Stimulated activated CD4-positive, alpha-beta T cell treated with anti-CD3 and anti-CD28 coated beads, Interleukin-4, amount 100 ng/mL, for 4 hours (primary cell): Measurements from ENCODE around the gene KCNQ5.

Experiments
- DNase-seq, 2 experiments: peaks; one replicate each; pipeline ENCODE4 v3.0.0-alpha.2; 2020

Gene KCNQ5

GRCh38 chr6:72930556-72931132 is 308.8 kb downstream of the KCNQ5 start:
- DNase-seq, result no peak

DNA sequence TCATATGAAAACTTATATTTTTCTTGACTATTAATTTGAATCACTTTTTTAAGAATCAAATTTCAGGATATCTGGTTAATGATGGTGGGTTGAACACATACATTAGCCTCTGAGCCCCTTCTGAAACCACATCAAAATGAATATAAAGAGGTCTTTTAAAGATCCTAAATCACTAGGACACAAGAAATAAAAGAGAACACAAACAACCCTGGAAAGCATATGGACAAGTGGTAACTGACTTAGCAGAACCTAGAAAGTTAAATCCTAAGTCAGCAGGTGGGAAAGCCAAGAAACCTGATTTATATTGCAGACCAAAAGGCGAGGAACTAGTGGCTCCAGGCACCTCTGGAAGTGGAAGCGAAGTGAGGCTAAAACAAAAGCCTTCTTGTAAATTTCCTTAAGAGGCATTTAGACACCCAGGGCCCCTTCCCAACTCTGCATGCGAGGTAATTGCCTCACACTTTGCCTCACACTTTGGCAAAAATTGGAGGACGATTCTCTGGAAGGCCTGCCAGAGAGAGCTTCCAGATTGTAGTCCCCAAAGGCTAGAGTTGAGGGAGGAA is 309.5 kb downstream of the KCNQ5 start:
- DNase-seq, result no peak

DNA sequence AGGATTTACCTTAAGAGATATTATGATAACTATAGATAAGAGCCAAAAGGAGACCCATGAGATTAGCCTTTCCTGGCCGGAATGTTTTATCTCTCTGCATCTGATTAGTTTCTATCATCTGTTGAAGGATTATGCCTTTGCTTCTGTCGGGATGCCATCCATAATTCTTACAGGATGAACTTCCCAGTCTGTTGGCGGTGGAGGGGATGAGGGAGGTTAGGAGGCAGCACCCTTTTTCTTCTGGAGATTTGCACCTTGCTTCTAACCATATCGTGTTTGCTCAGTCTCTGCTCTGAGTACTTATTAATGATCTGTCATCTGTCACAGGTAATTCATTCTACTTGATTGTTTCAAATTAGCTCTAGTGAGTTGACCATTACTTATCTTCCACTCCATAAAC is 311.4 kb downstream of the KCNQ5 start:
- no peak for DNase-seq

- DNase-seq, result no peak
These were observed 315.1 kb downstream of the KCNQ5 start for GRCh38 chr6:72936766-72937559.

GRCh38 chr6:72938104-72938503 is 316.2 kb downstream of the KCNQ5 start:
- DNase-seq, result no peak

DNA sequence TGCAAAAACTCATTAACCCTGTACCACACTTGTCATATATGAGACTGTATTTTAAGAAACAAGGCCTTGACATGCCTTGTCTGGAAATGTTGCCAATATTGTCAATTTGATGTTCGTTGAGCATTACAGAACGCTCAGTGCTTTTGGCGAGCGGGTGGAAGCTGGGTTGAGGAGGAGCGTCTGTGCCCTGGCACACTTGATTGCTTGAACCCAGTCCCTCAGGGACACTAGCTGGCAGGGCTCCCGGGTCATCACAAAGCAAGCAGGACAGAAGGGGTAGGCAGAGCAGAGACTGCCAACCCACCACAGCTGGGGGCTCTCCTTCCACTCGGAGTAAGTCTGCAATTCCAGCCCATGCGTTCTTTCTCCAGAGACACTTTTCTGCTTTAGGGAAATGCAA is 317.1 kb downstream of the KCNQ5 start:
- no peak for DNase-seq

GRCh38 chr6:72940265-72940664 is 318.4 kb downstream of the KCNQ5 start:
- no peak for DNase-seq

- no peak for DNase-seq
These were observed 319.4 kb downstream of the KCNQ5 start for GRCh38 chr6:72941263-72941662.

DNA sequence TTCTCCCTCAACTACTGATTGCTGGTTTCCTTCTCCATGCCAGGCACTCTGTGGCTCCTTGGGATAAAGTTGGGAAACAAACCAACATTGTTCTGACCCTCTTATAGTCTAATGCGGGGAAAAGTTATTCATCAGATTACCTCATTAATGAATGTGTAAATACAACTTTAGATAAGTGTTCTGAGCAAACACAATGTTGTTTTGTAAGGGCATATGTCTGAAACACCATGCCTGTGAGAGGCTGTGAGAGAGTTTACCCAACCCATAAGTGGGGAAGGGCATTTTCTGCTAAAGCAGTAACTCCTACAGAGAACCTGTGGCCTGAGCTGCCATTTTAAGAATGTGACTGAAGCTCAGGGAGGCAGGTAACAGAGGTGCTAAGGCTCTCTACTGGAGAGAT is 319.9 kb downstream of the KCNQ5 start:
- DNase-seq, result no peak

DNA sequence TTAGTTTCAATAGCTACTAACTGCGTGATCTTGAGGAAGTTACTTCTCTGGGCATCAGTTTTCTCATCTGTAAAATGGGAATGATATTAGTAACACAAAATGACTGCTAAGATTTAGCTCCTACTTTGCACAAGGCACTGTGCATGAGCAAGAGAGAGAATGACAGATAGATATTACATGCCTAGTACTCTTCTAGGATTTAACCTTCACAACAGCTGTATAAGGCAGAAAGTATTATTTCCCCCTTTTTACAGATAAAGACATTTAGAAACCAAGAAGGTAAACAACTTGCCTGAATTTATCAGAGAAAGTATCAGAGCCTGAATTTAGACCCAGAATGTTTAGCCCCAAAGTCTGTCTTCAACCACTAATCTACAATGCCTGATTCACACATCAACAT is 321.8 kb downstream of the KCNQ5 start:
- no peak for DNase-seq

GRCh38 chr6:72944660-72945059 is 322.8 kb downstream of the KCNQ5 start:
- no peak for DNase-seq

DNA sequence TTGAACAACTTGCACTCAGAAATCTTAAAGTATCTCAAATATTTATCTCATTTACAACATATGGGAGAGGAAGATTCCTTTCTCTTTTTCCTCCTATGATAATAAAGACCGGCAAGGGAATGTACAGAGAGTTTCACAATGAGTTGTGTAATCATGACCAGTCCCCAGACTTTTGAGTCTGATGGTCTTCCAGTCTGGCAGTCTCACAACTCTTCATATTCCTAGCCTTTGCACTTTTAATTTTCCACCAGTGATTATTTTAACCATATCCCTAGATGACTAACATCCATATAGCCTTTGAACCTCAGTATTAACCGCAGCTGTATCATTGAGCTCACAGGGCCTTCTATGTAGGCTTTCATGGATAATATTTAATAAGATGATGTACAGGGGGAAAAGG is 324.9 kb downstream of the KCNQ5 start:
- no peak for DNase-seq

DNA sequence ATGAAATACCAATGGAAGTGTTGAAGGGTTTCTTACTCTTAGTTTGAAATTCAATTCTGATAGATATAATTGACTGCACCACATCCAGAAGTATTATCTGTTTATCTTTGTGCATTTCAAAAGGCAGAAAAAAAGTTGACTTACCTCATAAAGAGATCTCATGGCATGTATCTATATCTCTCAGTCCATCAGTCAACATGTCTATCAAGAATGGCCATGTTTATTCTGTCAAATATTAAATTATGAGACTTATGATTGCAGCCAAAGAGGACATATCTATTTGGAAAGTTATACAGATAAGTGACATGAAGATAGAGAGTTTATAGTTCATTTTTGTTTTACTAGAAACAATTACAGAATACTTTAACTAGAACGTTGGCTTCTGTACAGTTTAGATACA is 325.7 kb downstream of the KCNQ5 start:
- DNase-seq, result no peak

- DNase-seq, result no peak
These were observed 326.3 kb downstream of the KCNQ5 start for GRCh38 chr6:72948153-72948552.

DNA sequence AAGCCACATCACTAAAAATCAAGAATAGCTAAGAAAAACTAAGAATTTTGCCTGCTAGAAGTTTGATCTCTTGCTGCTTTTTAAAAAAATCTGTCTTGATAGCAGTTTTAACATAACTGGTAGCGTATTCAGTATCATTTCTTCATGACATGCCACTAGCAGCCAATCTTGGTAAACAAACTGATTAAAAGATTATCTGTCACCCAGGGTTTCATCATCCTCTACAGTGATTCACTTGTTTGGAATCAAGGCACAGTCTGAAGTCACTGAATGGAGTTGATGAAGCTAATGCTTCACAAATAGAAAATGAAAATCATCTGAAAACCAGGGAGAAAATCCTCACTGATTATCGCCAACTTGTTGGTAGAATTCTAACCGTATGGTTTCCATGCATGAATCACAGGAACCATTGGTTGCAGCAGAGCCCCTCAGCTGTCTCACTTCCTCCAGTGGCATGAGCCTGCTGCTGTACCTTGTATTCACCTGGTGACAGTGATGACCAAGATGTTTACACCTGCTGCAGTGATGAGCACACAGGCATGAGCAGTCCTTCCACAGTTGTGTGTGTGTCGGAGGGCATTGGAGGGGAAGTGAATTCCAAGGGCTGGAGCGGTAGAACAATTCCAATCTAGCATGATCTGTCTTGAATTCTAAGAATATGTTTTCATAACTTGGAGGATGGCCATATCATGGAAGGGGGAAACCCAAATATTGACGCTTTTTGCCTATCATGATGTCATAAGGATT is 328.4 kb downstream of the KCNQ5 start:
- no peak for DNase-seq

GRCh38 chr6:72952808-72953630 is 331.2 kb downstream of the KCNQ5 start:
- DNase-seq, result no peak

DNA sequence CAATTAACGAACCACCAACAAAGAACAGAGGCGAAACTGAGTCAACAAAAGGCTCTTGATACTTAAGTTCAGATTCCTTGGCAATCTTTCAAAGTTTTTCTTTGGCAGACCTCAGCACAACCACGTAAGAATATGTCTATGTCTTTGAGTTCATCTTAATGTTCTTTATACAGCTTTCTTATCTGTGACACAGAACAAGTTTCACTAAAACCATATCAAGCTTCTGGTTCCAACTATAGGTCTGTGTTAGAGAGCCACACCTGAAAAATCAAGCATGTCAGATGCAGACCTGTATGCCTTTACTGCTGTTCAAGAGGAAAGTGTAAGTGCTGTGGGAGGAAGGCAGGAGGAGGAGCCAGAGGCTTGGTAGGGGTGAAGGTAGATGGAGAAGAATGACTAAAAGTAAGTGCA is 332.1 kb downstream of the KCNQ5 start:
- DNase-seq, result no peak

DNA sequence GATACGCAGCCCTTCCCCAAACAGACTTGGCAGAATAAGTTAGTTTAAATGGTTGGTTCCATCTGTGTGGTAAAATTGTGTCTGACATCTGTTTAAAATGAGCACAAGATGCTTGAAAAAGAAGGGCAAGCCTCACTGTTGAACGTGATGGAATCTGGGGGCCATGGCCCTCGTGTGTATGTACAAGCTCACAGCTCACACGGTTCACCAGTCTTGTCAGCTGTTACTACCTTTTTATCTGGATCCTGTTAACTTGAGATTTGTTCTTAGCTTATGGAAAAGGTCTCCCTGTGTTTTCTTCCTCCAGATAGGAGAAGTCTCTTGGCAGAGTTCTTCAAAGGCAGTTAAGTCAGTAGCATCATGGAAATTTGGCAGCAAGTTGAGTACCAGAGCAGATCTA is 332.9 kb downstream of the KCNQ5 start:
- no peak for DNase-seq

- no peak for DNase-seq
These were observed 333.8 kb downstream of the KCNQ5 start for GRCh38 chr6:72955666-72956065.

GRCh38 chr6:72956272-72956671 is 334.4 kb downstream of the KCNQ5 start:
- no peak for DNase-seq

- DNase-seq, result no peak
These were observed 338.0 kb downstream of the KCNQ5 start for GRCh38 chr6:72959821-72960220.

- no peak for DNase-seq
These were observed 342.1 kb downstream of the KCNQ5 start for GRCh38 chr6:72963946-72964345.
